ENCODE results near the gene XPO6.
"Not testable (repeated sequence)": the region's sequence is repeated elsewhere in the genome, so short reads cannot be mapped to it uniquely, and the experiment has no call there.

The XPO6 gene, protein sequence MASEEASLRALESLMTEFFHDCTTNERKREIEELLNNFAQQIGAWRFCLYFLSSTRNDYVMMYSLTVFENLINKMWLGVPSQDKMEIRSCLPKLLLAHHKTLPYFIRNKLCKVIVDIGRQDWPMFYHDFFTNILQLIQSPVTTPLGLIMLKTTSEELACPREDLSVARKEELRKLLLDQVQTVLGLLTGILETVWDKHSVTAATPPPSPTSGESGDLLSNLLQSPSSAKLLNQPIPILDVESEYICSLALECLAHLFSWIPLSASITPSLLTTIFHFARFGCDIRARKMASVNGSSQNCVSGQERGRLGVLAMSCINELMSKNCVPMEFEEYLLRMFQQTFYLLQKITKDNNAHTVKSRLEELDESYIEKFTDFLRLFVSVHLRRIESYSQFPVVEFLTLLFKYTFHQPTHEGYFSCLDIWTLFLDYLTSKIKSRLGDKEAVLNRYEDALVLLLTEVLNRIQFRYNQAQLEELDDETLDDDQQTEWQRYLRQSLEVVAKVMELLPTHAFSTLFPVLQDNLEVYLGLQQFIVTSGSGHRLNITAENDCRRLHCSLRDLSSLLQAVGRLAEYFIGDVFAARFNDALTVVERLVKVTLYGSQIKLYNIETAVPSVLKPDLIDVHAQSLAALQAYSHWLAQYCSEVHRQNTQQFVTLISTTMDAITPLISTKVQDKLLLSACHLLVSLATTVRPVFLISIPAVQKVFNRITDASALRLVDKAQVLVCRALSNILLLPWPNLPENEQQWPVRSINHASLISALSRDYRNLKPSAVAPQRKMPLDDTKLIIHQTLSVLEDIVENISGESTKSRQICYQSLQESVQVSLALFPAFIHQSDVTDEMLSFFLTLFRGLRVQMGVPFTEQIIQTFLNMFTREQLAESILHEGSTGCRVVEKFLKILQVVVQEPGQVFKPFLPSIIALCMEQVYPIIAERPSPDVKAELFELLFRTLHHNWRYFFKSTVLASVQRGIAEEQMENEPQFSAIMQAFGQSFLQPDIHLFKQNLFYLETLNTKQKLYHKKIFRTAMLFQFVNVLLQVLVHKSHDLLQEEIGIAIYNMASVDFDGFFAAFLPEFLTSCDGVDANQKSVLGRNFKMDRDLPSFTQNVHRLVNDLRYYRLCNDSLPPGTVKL

DNA sequence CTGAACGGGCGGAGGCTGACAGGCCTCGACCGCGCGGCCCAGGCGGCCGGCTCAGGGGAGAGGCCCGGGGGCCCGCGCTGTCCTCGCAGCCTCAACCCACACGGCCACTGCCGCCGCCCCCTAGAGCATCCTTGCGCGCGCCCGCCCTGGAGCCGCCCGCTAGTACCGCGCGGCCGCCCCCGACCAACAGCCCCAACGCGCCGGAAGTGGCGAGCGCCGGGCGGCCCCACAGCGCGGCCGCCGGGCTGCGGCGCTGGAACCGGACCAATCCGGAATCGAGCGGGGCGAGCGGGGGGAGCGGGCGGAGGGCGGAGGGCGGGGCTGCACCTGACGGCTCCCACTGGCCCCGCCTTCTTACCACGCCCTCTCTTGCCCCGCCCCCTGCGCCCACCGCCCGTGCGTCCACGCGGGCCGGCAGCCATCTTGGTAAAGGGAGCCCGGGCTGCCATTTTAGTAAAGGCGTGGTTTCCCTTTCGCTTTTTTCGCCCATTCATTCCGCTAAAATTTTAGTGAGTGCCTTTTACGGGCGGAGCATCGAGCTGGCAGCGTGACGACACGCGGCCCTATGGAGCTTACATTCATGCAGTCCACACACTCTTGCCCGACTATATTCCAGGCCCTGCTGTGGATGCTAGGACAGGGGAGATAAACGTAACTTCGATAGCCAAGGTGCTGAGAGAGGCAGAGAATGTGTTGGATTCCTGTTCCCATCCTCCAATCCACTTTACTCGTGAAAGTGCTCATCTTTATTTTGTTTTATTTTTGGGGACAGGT lies at the start of gene XPO6:
Gene XPO6, minus strand, starts transcription at position 208 of the 774 bp plus-strand sequence. CDS start 597 bp downstream, outside the sequence.
- FAIRE-seq, result no peak

DNA sequence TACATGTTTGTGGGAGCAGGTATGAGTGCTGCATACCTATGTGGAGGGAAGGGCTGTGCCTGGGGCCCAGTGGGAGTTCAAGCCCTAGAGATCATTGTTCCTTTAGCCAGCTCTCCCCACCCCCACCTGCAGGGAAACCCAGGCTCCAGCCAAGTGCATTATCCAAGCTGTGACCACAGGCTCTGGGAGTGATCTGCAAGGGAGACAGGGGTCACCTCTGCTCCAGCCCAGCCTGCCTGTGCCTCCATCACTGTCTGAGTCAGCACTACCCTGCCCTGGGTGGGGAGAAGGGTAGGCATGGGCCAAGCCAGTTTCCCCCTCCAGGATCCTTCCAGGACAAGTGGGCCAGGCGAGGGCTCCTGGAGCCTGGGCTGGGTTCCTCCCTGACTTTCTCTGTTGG lies 48.4 kb upstream of the XPO6 start:
- DNase-seq (ENCODE audit: low spot score) (no peak), FAIRE-seq (no peak)

More for the DNA sequence above, at the start of gene XPO6:
- peak; percentile 79 for DNase-seq (ENCODE audit: low spot score)

DNA sequence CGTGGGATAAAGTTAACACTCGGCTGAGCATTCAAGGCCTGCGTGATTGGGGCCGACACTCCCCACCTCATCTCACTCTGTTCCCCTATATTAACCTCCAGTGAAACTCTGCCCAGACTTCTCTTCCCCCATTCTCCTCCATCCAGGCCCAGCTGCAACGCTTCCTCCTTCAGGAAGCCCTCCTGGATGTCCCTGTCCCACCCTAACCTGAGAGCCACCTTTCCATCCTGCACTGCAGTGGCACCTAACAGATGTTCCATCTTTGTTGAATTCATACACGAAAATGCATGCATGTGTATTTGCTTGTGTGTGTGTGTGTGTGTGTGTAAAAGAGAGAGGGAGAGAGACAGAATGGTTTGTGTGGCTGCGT lies 48.0 kb upstream of the XPO6 start:
- FAIRE-seq (no peak), DNase-seq (ENCODE audit: low spot score) (no peak)

DNA sequence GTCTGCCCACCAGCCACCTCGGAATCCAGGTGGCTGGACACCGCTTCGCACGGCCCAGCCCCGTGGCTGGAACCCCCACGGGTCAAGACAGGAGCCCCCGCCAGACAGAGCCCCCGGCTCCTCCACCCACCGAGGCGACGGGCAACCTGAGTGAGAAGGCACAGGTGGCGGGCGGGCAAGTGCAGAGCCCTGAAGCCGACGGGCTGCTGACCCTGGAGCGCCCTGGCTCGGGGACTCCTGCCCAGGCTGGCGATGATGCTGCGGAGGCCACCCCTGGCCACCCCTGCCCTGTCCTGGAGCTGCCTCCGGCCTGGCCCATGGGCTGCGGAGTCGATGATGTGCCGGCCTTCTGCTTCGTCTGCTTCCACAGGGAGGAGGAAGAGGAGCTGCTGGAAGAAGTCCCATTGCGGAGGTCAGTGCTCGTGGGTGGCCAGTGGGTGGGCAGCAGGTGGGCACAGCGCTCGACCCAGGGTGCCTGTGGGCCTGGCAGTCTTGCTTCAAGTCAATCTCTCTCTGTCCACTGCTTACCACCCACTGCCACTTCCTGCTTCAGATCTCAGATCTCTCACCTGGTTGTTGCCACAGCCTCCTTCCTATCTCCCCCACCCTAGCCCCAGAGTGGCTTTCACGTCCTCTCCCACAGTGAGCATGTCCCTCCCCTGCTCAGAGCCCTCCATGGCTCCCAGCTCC lies 47.5 kb upstream of the XPO6 start:
- no peak for DNase-seq (ENCODE audit: low spot score)
- FAIRE-seq, result no peak

DNA sequence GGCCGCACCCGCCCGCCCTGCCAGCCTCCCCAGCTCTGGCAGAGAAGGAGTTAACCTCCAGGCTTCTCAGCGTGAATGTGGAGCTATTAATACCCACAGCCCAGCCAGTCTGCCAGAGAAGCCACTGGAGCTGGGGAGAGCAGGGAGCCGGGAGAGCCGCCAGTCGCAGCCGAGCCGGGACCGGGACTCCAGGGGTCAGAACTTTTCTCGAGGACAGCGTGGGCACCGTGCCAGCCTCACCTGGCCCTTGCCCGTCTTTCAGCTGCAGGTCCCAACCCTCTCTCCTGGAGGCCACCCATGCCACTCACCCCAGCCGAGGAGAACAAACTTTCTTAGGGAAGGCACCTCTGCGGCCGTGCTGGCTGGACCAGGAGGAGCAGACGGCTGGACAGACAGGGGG lies 46.8 kb upstream of the XPO6 start:
- no peak for DNase-seq (ENCODE audit: low spot score)

DNA sequence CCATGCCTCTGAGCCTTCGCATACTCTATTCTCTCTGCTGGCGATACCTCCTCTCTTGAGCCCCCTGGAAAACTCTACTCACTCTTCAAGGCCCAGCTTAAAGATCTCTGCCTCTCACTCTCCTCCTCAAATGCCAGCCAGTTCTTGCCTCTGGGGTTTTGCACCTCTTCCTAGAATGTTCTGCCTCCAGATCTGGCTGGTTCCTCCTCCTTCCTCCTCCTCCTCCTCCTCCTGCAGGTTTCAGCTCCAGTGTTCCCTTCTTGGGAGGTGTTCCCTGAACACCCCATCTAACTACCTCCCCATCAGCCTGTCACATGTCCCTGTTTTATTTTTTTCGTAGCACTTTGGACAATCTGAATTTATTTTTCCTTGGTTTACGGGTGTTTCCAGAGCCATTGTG lies 45.5 kb upstream of the XPO6 start:
- FAIRE-seq (no peak), DNase-seq (ENCODE audit: low spot score) (no peak)

More for the DNA sequence above, 46.8 kb upstream of the XPO6 start:
- FAIRE-seq, result no peak

DNA sequence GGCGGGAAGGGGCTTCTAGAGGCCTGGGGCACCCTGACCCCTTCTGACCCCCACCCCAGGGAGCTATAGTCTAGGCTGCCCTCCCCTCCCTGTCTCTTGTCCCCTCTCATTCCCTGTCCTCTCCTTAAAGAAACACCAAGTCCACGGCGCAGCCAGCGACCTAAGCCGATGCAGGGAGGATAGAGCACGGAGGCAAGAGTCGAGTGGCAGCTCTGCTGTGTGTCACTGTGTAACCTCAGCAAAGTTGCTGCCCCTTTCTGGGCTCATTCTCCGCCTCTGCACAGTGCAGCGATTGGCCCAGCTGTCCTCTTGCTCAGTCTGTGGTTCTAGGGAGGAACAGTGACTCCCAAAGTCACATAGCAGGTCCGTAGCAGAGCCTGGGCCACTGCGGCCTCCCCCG lies 44.1 kb upstream of the XPO6 start:
- no peak for FAIRE-seq
- no peak for DNase-seq (ENCODE audit: low spot score)

DNA sequence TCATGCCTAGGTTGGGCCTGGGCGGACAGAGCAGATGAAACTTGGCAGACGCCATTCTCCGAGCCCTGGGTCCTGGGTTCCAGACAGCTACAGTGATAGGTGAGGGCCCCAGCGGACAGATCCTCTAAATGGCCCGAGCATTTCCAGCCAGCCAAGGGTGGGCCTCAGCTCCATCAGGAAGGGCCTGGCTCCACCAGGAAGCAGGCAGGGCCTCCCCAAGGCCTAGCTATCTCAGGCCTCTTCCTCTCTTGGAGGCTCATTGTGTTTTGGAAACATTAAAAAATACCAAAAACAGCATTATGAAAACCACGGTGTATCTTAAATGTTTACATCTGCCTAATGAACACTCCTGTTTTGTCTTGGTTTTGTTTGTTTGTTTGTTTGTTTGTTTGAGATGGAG lies 42.4 kb upstream of the XPO6 start:
- no peak for FAIRE-seq
- DNase-seq (ENCODE audit: low spot score), result no peak

DNA sequence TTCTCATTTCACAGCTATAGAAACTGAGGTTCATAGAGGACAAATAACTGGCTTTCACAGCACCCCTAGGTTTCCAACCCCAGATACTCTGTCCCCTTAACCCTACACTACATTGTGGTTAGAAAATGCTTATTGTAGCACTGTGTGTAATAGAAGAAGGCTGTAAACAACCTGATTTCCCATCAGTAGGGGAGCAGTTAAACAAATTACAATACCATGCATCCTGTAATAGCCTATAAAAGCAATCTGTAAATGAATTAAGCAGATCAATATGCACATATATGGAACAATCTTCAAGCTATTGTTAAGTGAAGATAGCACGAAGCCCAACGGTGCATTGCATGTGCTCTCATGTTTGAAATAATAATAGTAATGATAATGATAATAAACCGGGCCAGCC lies 39.2 kb upstream of the XPO6 start:
- FAIRE-seq, result no peak
- no peak for DNase-seq (ENCODE audit: low spot score)

DNA sequence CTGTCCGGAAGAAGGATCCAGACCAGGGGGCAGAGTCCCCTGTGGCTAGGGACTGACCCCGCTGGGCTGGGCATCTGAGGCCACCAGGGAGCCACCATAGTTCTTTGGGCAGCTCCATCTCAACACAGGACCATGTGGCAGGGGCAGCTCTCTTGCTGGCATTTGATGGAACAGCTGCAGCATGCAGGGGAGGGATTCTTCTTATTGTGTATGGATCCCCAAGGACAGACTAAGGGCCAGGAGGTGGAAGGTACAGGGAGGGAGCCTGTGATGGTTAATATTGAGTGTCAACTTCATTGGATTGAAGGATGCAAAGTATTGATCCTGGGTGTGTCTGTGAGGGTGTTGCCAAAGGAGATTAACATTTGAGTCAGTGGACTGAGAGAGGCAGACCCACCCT lies 37.7 kb upstream of the XPO6 start:
- FAIRE-seq, result not testable (repeated sequence)

DNA sequence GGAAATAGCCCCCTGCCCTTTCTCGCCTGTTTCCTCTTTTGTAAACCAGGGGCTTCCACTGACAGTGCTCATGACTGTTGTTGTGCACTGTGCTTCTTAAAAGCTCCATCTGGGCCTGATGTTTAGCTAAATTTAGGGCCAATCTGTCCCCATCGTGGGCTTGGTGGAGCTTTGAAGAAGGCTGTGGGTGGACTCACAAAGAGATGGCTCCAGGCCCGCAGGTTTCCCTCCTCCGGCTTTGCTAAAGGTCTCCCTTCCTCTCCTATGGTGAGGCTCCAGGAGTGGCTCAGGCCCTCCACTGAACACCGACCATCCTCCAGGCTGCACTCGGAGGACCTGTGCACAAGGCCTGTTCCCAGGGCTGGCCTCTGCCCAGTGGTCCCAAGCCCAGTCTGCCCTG lies 30.2 kb upstream of the XPO6 start:
- FAIRE-seq, result no peak
- DNase-seq (ENCODE audit: low spot score), result no peak

More for the DNA sequence above, 37.7 kb upstream of the XPO6 start:
- not testable (repeated sequence) for DNase-seq (ENCODE audit: low spot score)

DNA sequence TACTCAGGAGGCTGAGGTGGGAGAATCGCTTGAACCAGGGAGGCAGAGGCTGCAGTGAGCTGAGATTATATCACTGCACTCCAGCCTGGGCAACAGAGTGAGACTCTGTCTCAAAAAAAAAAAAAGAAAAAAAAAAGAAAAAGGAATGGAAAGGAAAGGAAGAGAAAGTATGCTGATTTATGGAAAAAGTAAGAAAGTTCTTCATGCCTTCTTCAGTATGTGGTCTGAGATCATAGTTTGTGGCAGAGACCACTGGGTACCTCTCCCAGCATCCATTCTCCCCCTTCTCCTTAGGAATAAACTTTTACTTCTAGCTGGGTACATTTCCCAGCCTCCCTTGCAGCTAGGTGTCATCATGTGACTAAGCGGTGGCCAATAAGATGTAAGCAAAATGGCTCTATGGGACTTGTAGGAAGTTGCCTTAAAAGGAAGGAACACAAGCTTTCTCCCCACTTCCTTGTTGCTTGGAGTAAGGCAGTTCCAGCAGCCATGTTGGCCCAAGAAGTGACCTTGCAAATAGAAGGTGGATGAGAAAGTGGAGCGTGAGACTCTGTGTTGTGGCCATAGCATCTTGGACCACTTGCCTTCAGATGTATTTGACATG lies 26.1 kb upstream of the XPO6 start:
- FAIRE-seq, result no peak
- no peak for DNase-seq (ENCODE audit: low spot score)

DNA sequence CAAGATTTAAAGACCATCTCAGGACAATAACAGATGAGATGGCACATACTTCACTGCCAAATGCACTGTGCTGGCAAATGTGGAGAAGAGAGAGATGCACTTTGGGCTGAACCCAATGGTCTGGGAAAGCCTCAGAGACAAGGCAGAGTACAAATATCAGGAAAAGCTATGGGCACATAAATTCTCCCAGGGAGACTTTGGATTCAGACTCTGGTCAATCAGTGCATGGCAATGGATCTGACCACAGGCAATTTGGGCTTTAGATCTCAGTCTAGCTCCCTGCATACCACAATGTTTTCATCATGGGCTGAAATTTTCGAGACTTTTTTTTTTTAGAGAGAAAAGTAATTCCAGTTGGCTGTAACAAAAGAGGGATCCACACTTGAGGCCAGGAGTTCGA lies 20.0 kb upstream of the XPO6 start:
- FAIRE-seq (no peak), DNase-seq (ENCODE audit: low spot score) (no peak)

DNA sequence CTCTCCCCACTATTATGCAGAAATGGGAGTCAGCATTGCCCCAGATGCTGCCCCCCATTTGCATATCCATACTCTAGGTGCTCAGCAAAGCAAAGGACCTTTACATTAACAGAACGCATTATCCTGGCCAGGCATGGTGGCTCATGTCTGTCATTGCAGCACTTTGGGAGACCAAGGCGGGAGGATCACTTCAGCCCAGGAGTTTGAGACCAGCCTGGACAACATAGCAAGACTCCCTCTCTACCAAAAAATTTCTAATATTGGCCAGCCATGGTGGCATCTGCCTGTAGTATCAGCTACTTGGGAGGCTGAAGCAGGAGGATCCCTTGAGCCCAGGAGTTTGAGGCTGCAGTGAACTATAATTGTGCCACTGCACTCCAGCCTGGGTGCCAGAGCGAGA lies 12.1 kb upstream of the XPO6 start:
- DNase-seq (ENCODE audit: low spot score); FAIRE-seq: not testable (repeated sequence)

DNA sequence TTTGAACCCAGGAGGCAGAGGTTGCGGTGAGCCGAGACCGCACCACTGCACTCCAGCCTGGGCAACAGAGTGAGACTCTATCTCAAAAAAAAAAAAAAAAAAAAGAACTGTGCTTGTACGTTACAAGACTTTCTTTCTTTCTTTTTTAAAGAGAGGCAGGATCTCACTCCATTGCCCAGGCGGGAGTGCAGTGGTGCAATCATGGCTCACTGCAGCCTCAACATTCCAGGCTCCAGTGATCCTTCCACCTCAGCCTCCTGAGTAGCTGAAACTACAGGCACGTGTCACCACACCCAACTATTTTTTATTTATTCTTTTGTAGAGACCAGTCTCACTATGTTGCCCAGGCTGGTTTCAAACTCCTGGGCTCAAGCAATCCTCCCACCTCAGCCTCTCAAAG lies 8.0 kb upstream of the XPO6 start:
- FAIRE-seq; DNase-seq (ENCODE audit: low spot score): not testable (repeated sequence)

DNA sequence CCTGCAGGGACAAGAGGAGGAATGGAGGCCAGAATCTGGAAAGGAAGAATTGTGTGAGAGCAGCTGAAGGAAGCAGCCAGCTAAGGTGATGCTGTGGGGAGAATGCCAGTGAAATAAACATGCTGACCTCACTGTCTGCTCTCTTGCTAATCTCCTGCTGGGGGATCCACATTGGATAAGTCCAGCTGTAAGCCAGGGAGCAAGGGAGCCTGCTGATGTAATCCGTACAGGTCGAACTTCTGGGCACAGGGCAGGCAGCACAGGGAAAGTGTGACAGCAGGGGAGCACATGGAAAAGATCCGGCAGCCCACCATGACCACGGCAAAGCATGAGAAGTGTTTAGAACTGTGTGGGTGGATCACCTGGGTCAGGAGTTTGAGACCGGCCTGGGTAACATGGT lies 7.5 kb upstream of the XPO6 start:
- no peak for DNase-seq (ENCODE audit: low spot score)
- FAIRE-seq, result no peak

DNA sequence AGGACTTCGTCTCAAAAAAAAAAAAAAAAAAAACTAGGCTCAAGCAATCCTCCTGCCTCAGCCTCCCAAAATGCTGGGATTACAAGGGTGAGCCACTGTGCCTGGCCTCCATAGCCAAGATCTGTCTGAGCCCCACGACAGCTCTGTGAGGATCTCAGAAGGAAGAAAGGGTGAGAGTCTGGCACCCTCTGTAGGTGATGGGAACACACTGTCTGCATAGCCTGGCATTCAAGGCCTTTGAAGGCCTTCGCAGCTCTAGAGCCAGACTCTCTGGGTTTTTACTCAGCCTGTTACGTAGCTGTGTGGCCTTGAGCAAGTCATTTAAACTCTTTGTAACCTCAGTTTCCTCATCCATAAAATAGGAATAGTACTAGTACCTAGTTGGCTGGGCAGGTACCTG lies 6.3 kb upstream of the XPO6 start:
- DNase-seq (ENCODE audit: low spot score), result peak; percentile 16
- FAIRE-seq, result no peak

DNA sequence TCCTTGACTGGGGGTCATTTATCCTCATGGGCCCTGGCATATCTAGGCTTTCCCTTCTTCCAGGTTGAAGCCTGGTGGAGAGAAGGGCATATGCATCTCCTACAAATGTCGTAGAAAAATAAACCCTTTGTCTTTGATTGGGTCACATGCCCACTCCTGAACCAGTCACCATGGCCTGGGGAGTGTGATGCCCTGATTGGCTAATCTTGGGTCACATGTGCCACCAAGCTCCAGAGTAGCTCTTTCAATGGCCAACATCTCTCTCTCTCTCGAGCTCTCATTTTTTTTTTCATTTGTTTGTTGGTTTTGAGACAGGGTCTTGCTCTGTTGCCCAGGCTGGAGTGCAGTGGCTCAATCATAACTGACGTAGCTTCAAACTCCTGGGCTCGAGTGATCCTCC lies 5.6 kb upstream of the XPO6 start:
- no peak for DNase-seq (ENCODE audit: low spot score)
- no peak for FAIRE-seq

DNA sequence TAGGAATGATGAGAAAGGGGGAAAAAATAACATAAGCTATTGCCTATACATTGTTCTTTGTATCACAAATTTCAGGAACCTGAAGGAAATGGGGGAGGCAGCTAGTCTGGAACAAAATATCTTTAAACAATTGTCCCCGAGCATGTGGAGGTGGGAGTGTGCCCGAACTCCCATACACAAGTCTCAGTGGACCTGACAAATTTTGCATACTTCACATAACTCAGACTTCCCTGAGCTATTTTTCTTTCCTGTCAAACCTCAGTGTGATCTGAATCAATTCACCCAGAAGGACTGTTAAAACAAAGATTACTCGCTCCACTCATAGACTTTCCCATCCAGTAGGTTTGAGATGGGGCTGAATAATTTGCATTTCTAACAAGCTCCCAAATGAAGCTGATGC lies 1.6 kb upstream of the XPO6 start:
- FAIRE-seq (no peak), DNase-seq (ENCODE audit: low spot score) (no peak)

DNA sequence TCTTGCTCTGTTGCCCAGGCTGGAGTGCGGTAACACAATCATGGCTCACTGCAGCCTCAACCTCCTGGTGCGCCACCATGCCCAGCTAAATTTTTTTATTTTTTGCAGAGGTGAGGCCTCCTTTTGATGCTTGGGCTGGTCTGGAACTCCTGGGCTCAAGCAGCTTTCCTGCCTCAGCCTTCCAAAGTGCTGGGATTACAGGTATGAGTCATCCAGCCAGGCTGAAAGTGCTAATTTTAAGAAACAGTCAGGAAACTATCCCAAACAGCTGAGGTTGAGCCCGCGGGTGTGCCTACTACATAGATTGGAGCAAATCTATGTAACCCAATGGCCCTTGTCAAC lies 738 bp upstream of the XPO6 start:
- peak; percentile 17 for DNase-seq (ENCODE audit: low spot score)
- no peak for FAIRE-seq
